Amniotic epithelial cell (primary cell): ENCODE measurements around the gene MMP15.

Experiments
- DNase-seq: peaks from one replicate; pipeline ENCODE4 v3.0.0-alpha.2; 2010; ENCODE audit warnings: low read depth

The MMP15 gene

GRCh38 chr16:57996406-57997175 lies 29.0 kb upstream of the MMP15 start:
- no peak for DNase-seq

GRCh38 chr16:57997176-57997527 lies 28.4 kb upstream of the MMP15 start:
- no peak for DNase-seq

- DNase-seq = no peak
Measured at GRCh38 chr16:57997528-57998265, 27.9 kb upstream of the MMP15 start.

- DNase-seq = peak; percentile 83
Measured at GRCh38 chr16:57998486-57998885, 27.1 kb upstream of the MMP15 start.

- DNase-seq = no peak
Measured at GRCh38 chr16:57998992-57999365, 26.6 kb upstream of the MMP15 start.

GRCh38 chr16:57999366-57999970 lies 26.1 kb upstream of the MMP15 start:
- peak; percentile 57 for DNase-seq

- DNase-seq = no peak
Measured at GRCh38 chr16:57999971-58000705, 25.4 kb upstream of the MMP15 start, which contains the start of gene ZNF319. Gene ZNF319 (minus strand): TSS chr16:58000672. CDS start chr16:57998265, 2,407 bp downstream.

- DNase-seq = peak; percentile 77
Measured at GRCh38 chr16:58000706-58001676, 24.6 kb upstream of the MMP15 start, which contains the start of gene USB1. Gene USB1 (plus strand): TSS chr16:58001407. CDS start chr16:58001484, 77 bp downstream.

- no peak for DNase-seq
Measured at GRCh38 chr16:58001781-58002415, 23.7 kb upstream of the MMP15 start.

- no peak for DNase-seq
Measured at GRCh38 chr16:58002416-58002800, 23.1 kb upstream of the MMP15 start.

GRCh38 chr16:58002936-58003335 lies 22.6 kb upstream of the MMP15 start:
- no peak for DNase-seq

- peak; percentile 40 for DNase-seq
Measured at GRCh38 chr16:58004736-58005135, 20.8 kb upstream of the MMP15 start.

- DNase-seq = no peak
Measured at GRCh38 chr16:58009856-58010416, 15.6 kb upstream of the MMP15 start.

- DNase-seq = no peak
Measured at GRCh38 chr16:58010886-58011285, 14.7 kb upstream of the MMP15 start.

- peak; percentile 92 for DNase-seq
Measured at GRCh38 chr16:58011652-58012051, 13.9 kb upstream of the MMP15 start.

GRCh38 chr16:58012481-58012880 lies 13.1 kb upstream of the MMP15 start:
- no peak for DNase-seq

- no peak for DNase-seq
Measured at GRCh38 chr16:58013201-58013956, 12.2 kb upstream of the MMP15 start.

- no peak for DNase-seq
Measured at GRCh38 chr16:58016840-58017446, 8.6 kb upstream of the MMP15 start.

- no peak for DNase-seq
Measured at GRCh38 chr16:58018803-58019202, 6.8 kb upstream of the MMP15 start.
